Stimulated activated CD4-positive, alpha-beta T cell treated with anti-CD3 and anti-CD28 coated beads, Interleukin-1b, Interleukin-23, amount 100 ng/mL, for 1 hour (primary cell): ENCODE data around the gene TMEM164.

Experiments
- DNase-seq, 2 donors: peaks; one replicate each; pipeline ENCODE4 v3.0.0-alpha.2; 2020; ENCODE audit warnings: low read depth in 2 of 2

TMEM164 gene

DNA sequence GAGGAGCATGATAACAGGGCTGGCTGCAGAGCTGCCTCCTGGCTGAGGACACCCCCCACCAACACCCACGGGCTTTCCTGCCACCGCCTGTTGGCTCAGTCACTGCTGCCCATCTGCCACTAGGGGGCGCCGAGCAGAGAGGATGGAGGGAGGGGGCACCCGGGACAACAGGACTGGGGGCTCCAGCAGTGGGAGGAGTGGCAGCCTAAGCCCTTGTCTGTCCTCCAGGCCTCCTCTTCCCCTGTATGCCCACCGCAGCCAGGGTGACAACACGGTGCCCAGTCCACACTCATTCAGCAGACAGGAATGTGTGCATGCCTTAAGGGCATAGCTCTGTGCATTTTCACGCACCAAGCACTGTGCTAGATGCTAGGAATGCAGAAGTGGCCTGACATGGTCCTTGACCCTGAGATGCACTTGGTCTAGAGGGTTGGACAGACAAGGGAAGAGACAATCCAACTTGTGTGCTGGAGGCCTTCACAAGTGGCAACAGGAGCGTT, 165.1 kb downstream of the TMEM164 start:
- peak; percentile 7 to 23 for DNase-seq

DNA sequence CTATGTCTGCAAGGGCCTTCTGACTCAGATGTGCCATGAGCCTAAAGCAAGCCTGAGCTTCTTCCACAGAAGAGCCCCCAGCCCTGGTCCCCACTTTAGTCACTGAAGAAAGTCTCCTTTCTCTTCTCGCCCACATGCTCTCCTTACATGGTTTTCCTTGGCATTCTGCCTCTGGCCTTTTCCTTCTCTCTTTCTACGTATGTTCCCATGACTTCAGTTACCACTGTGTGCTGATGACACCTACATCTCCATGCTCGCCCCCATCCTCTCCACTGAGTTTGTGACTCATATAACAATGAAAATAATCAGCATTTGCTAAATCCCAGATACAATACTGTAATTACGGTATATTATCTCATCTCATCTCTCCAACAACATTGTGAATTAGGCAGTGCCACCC, 165.7 kb downstream of the TMEM164 start:
- DNase-seq: no peak

DNA sequence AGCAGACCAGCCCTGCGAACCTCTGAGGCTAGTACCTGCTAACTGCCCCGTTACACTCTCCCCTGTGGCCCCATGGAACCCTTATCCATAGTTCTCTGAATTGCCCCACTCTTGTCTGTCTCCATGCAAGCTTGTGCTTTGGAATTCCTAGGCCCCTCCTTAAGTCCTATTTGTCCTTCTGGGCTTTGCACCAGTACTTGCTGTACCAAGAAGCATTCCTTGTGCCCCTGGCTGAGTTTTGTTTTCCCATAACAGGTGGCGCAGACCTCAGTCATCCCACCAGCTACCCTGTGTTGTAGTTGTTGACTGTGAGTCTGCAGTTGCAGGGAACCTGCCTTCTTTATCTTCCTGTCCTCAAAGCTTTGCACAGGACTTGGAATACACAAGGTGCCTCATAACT, 167.1 kb downstream of the TMEM164 start:
- DNase-seq: no peak

DNA sequence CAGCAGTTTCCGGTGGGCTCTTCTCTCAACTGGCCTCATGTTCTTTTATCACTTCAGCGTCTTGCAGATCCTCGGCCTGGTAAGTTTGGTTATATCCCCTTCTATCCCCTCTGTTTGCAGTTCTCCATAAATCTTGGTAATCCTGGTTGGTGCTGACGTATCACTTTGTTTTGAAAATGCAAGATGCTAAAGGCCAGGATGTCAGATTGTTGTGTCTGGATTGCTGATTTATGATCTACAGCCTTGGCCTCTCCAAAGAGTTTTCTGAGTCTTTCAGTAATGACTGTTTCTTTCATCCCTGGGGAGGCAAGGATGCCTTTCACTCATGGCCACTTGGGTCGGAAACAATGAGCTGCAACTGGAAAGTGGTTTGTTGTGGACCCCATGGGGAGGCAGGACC, 168.5 kb downstream of the TMEM164 start:
- no peak for DNase-seq

DNA sequence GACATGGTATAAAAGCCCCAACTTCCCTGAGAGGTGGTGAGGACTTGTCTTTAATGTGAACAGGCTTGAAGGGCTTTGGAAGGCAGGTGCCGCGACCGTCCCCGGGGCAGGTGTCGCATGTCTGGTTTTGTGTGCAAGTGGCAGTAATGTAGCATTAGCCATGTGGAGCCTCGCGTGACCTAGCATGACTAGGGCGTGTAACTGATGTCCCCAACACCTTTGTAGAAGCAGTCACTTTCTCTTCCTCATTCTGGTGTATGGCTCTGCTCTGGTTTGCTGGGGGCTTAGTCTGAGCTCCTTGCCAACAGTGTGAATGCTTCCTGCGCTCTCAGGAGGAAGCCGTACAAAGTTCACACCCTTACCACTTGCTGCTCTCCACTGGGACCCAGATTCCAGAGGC, 169.3 kb downstream of the TMEM164 start:
- DNase-seq: no peak

DNA sequence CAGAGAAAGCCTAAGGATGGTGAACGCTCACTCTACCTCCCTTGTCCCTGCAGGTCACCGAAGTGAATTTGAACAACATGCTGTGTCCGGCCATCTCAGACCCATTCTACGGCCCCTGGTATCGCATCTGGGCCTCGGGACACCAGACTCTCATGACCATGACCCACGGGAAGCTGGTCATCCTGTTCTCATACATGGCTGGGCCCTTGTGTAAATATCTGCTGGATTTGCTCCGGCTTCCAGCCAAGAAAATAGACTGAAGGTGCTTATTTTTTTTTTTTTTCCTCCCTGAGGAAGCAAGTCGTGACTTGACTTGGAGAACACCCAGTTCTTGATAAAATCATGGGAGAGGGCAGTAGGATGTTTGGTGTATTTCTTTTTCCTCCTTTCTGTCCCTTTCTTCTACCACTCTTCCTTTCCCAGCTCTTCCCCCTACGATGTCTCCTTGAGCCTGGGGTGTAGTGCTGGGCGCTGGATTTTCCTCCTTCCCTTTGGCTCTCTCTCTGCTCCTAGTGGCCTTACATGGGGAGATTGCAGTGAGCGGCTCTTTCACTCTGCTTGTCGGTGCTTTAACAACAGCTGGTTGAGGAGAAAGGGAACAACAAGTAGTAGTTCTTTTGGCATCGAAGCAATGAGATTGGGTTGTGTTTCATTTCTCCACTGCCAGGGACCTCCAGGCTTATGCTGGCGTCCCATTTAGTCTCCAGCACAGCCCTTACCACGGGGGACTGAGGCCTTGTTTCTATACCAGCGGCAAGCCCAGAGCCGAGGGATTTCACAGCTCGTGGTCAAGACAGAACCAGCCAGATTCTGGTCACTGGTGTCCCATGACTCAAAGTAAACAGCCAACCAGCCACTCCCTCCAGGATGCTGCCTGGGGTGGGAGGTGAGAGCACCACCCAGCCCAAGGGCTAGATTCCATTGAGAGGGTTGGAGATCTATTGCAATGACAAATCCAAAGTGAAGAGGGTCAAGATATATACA, 170.6 kb downstream of the TMEM164 start:
- no peak for DNase-seq

DNA sequence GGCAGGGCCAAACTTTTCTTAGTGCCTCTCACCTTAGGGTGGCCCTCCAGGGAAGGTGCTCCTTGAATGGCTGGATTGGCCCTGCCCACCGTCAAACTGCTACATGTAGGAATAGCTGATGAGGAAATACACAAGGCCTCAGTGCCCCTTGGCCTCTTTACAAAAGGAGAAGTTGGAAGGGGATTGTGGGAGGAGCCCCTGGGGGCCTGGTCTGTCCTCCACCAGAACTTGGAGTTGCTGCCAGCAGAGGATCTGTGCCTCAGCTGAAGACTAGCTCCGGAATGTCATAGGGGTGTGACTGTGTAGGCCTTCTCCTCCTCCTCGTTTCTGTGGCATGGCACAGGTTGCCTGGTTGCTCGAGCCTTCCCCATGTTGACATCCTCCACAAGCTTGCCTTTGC, 172.2 kb downstream of the TMEM164 start:
- DNase-seq: no peak

DNA sequence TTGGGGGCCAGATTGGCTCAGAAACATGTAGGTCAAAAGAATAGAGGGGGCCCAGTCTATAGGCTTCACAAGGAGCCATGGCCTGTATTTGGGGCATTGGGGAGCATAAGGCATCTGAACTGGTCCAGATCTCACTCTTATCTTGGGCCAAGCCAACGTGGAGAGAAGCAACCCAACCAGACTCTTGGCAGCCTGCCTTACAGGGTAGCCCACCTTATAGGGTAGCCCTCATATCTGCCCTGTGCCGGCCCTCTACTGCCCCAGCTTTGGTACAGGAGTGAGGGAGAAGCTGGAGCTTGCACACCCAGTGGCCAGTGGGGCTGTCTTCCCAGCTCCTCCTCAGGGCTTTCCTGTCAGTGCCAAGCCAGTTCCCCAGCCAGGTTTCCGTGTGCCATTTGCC, 172.8 kb downstream of the TMEM164 start:
- no peak for DNase-seq

DNA sequence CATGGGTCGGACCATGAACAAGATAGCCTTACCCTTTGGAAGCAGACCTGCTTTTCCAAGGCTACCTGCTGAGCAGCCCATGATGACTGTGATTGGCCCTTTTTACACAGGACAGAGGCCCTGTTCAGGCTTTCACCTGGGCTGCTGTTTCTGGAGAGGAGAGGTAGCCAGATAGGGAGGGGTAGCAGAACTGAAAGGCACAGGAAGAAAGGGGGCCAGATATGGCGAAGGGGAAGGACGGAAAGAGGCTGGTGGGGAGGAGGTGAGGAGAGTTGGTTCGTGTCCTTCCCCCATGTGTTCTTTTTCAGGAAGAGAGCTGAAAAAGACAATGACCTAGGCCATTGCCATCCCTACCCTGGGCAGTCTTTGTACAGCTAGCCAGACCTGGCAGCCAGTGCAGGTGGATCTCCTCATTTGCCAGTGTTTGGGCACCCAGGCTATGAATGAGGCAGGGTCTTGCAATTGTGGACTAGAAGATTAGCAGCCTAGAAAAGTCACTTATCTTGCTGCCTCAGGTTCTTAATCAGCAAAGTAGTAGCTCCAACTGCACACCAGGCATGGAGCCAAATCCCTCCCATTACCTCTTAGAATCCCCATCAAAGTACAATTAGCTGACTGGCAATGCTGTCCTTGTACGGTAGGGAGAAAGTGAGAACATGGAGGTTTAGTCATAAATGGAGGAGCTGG, 175.4 kb downstream of the TMEM164 start:
- no peak for DNase-seq

DNA sequence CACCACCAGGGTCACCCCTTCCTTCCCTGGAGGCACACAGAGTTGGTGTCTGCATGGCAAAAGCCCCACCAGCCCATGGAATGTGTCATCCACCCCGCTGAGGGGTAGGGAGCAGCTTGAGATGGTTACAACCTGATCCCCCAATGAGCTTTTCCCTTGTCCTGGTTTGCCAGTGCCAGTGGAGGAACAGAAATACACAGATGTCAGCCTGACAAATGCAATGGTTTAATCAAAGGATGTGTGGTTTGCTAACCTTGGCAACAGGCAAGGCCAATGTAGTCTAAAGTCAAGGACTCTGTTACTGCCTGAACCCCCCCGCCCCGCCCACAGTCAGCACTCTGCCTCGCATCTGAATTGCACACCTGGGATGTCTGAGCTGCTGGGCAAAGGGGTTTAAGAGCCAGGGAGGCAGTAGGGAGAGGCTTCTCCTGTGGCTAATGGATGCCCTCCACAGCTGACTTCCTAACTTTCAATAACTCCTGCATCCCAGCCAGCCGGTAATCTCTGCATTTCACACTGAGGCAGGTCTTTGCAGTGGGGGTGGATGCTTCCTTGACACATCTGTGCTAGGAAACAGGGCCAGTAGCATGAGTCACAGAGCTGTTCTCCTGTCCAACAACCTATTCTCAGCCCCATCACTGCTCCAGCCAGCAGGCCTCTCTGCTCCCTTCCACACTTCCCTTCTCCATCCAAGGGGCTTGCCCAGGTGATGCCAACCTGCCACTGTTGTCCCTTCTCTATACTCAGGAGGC, 177.4 kb downstream of the TMEM164 start:
- DNase-seq: no peak

DNA sequence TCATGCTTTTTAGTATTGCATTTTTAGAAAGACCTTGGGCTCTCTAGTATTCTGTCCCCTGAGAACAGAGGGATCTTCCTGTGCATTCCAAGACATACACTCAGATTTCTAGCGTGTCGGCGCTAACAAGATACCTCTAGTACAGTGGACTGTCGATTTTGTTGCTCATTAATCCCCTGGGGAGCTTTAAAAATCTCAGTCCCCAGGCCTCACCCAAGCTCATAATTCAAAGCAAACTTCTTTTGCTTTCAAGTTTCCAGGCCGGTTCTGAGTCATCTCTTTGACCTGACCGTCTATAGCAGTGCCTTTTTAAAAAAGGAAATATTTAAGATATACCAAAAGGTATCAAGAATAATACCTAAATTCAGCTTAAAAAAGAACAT, 178.0 kb downstream of the TMEM164 start:
- DNase-seq: no peak

DNA sequence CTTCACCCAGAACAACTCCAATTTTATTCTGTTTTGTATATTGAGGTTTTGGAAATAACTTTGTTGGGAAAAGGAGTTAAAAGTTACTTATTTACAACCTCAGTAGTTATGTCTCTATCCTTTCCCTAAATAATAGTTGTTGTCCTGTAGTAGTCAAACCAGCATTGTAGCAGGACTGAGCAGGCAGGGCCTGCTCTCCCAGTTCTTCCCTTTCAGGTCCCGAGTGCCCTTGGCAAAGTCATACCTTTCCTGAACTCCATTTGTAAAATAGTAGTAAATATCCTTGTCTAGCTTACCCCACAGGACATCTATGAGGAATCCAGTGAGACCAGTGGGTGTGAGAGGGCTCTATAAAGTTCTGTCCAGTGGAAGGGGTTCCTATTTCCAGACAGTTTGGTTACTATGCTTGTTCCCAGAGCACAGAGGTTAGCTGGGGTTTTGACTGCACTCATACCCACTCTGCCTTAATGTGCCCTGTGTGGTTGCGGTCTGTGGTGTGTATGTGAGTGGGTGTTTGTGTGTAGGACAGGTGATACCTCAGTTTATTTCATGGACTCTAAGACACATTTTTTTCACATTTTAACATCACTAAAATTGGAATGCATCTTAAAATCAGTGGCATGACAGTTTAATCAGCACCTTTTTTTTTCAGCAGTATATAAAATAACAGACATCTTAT, 178.7 kb downstream of the TMEM164 start:
- DNase-seq: no peak

DNA sequence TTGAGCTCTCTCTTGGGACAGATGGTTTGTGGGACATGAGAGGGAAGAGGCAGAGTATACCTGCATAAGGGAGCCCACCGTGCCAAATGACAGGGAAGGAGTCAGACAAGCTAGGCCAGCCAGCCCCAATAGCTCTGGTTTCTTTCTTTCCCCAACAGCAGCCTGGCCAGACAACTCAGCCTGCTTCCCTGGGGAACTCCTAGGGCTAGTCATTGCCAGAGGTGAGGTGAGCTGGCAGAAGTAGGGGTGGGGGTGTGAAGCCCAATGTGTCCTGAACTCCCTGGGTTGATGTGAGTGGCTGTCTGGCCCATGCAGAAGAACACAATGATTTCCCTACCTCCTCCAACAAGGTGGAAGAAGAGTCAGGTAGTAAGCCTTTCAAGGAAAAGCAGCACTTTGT, 179.4 kb downstream of the TMEM164 start:
- DNase-seq: no peak

DNA sequence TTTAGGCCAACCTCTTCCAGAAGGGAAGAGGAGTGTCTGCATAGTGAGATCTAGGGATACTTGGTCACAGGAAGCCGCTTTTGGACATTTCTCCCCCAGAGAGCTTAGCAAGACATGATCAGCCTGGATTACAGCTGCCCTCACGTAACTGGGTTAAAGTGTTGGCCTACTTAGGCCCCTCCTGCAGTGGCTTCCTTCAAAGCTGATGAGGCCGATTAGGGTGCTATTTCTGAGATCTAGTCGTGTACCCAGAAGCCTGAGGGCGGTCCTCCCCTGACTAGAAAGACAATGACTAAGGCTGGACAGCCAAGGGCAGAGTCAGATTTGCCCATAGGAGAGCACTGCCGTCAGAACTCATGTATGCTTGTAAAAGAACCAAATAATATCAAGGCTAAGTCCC, 180.0 kb downstream of the TMEM164 start:
- no peak for DNase-seq

DNA sequence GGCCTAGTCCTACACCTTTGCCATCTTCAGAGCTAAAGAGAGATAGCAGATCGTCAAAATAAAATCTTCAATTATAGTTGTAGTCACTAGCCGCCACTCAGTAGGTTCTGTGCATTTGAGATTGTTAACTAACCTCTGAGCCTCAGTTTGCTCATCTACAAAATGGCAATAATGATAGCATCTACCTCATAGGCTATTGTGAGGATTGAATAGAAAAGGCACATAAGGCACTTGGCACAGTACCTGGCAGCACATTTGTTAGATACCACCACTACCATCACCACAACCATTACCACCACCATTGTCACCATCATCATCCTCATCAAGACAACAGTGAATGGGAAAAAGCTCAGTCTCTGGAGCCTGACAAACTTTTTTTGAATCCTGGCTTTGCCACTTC, 180.4 kb downstream of the TMEM164 start:
- DNase-seq: no peak

DNA sequence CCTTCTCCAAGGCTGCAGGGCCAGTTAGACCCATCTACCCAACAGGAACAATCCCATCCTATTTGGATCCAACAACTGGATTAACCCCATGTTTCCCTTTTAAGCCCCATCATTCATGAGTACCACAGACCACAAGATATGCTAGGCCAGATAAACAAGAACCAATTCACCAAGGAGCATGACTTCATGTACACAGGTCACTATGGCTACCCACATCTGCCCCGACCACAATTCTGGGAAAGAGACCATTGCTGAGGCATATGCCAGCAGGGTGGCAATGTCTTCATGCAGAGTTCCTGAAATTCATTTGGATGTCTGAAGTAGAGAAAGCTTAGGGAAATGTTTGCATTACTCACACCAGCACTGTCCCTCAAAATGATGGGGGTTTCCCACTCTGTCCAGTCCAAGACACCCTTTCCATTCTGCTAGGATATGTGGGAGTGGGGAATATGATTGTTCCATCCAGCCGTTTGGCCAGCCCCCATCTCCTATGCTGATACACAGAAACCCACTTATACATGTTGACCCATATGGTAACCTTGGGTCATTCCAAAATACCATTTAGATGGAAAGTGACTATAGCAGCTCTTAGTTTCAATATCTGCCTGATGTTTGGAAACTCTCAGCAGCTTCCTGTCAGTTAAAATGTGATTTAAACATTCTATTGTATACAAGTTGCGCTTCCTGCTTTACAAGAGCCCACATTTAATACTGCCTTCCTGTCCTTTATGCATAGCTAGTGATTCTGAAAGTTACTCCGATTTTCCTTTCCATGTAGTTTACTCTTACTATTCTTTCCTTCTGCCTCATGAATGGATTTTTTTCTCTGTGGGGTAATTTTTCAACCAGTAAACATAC, 186.0 kb downstream of the TMEM164 start:
- no peak for DNase-seq

DNA sequence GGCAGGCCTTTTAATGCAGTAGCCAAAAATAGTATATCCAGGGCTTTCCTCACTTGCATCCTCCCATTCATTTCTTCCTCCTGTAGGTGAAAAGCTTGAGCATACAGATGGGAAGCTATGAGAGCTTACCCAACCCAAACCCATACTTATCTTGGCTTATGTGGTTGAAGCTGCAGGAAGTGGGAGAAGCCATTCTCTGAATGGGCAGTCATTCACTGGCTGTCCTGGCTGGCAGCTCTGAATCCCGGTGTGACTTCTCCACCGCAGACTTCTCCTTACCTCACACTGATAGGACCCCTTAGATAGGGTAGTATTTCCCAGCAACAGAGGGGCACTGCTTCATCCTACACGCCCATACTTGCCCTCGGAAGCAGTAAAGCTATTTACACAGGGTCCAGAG, 189.6 kb downstream of the TMEM164 start:
- no peak for DNase-seq

DNA sequence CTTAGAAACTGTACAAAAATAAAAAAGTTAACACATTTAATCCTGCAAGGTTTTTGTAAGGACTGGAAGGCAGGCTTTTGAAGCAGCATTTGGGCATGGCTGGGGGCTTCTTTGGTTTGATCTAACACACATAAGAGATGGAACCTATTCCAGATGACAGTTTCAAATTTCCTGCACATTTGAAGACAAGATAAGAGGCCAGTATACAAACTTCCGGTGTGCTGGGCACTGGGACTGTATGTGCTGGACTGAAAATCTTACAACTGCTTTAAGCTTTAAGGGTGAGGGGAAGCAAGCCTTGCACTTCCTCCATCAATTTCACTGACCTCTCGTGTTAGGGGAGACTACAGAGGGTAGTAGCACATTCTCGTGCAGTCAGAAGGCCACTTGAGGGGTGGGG, 192.1 kb downstream of the TMEM164 start:
- no peak for DNase-seq

DNA sequence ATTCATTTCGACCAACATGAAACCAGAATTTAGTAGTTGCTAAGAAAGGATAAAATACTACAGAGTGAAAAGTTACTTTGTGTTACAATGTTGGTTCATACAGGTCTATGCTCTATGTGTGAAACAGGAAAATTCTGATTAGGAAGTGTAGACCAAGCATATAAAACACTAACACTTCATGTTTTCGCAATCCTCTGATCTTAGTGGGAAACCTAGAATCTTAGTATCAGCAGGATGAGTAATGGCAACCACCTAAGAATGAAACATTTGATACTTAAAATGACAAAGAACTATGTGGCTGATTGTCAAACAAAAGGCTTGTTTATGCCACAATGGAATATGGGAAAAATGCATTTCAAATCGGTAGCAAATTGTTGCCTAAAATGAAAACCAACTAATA, 198.9 kb downstream of the TMEM164 start:
- DNase-seq: no peak

DNA sequence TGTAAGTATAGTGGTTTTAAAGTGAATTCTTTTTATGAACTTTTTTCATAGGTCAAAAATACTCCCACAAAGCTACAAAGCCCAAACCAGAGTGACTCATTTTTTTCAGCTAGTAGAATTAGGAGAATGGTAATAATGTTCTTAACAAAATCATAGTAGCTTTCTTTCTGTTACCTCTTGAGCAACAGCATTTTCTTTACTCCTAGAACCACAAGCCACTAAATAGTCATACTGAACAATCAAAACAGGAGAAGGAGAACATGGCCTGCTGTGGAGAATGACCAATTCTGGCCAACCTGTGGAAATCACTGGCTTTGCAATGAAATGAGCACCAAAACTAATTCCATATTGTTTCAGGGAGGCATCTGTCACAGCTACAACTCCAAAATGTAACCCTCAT, 202.1 kb downstream of the TMEM164 start:
- DNase-seq: no peak

DNA sequence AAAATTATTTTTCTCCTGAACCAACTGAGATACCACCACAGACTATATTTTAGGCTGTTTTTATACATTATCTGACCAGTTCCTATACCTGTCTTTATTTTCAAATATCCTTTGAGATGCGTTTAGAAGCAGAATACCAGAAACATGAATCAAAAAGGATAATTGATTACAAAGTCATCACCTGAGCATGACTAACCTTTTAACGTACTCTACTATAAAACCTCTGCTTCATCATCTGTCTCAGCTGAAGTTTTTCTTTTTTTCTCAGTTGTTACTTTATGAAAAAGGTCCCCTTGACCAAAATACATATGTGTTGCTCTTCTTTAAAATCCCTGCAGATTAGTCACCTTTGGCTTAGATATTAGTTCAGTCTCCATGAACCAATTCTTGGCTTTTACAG, 205.2 kb downstream of the TMEM164 start:
- DNase-seq: no peak
